Parathyroid adenoma (tissue), 2 donors: ENCODE data around the gene ADAM22.
"Not testable (repeated sequence)": the region's sequence is repeated elsewhere in the genome, so short reads cannot be mapped to it uniquely, and the experiment has no call there.

Source experiments
- H2AFZ ChIP-seq: fragments of 300-600 bp; sonication (generic); one replicate; pipeline ENCODE4 v1.7.0; 2017; ENCODE audit warnings: antibody characterized with exemption, mild to moderate bottlenecking
- H3K27ac ChIP-seq: fragments of 300-600 bp; sonication (generic); one replicate; pipeline ENCODE4 v1.7.0; 2017
- H3K27me3 ChIP-seq: fragments of 300-600 bp; sonication (generic); one replicate; pipeline ENCODE4 v1.7.0; 2017; ENCODE audit warnings: low read length; ENCODE audit not compliant: control insufficient read depth, insufficient read depth
- H3K36me3 ChIP-seq: fragments of 300-600 bp; sonication (generic); one replicate; pipeline ENCODE4 v1.7.0; 2017; ENCODE audit warnings: low read length; ENCODE audit not compliant: control insufficient read depth, insufficient read depth
- H3K4me1 ChIP-seq: fragments of 300-600 bp; sonication (generic); one replicate; pipeline ENCODE4 v1.7.0; 2017; ENCODE audit warnings: control low read depth
- H3K4me2 ChIP-seq: fragments of 300-600 bp; sonication (generic); one replicate; pipeline ENCODE4 v1.7.0; 2017; ENCODE audit warnings: low read length
- H3K4me3 ChIP-seq: fragments of 300-600 bp; sonication (generic); one replicate; pipeline ENCODE4 v1.7.0; 2017; ENCODE audit warnings: low read depth, low read length
- H3K79me2 ChIP-seq: fragments of 300-600 bp; sonication (generic); one replicate; pipeline ENCODE4 v1.7.0; 2017; ENCODE audit warnings: control low read depth
- H3K9ac ChIP-seq: fragments of 300-600 bp; sonication (generic); one replicate; pipeline ENCODE4 v1.7.0; 2017; ENCODE audit warnings: mild to moderate bottlenecking
- H3K9me3 ChIP-seq: fragments of 300-600 bp; sonication (generic); one replicate; pipeline ENCODE4 v1.7.0; 2017; ENCODE audit warnings: low read length; ENCODE audit not compliant: control insufficient read depth
- TF ChIP-seq, protein P1 (sequence below): fragments of 300-600 bp; sonication (generic); IDR thresholded peaks from one replicate; pipeline ENCODE4 v1.7.0; 2017; ENCODE audit warnings: antibody characterized with exemption, mild to moderate bottlenecking
- donor health status: primary hyperparathyroidism.

Gene ADAM22

DNA sequence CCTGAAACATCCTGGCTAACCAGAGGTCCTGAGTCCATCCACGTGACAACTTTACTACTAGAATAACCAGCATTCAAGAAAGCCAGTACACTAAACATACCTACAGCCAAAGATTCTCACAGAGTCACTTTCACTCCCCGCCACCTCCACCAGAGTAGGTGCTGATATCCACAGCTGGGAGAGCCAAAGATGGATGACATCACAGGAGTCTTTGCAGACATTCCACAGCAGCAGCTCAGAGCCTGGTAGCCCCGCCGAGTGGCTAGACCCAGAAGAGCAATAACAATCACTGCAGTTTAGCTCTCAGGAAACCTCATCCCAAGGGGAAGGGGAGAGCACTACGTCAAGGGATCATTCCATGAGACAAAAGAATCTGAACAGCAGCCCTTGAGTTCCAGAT lies 13.5 kb upstream of the ADAM22 start:
- TF ChIP-seq, protein P1, sequence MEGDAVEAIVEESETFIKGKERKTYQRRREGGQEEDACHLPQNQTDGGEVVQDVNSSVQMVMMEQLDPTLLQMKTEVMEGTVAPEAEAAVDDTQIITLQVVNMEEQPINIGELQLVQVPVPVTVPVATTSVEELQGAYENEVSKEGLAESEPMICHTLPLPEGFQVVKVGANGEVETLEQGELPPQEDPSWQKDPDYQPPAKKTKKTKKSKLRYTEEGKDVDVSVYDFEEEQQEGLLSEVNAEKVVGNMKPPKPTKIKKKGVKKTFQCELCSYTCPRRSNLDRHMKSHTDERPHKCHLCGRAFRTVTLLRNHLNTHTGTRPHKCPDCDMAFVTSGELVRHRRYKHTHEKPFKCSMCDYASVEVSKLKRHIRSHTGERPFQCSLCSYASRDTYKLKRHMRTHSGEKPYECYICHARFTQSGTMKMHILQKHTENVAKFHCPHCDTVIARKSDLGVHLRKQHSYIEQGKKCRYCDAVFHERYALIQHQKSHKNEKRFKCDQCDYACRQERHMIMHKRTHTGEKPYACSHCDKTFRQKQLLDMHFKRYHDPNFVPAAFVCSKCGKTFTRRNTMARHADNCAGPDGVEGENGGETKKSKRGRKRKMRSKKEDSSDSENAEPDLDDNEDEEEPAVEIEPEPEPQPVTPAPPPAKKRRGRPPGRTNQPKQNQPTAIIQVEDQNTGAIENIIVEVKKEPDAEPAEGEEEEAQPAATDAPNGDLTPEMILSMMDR: no peak
- H3K9me3 ChIP-seq: no peaks in the 10 kb centered on the region
- no peaks in the 10 kb centered on the region for H3K27me3 ChIP-seq
- H3K27ac ChIP-seq: no peak overlapping the region
- no peaks in the 10 kb centered on the region for H3K36me3 ChIP-seq
- no peak overlapping the region for H2AFZ ChIP-seq
- H3K4me3 ChIP-seq: no peak overlapping the region
- no peak overlapping the region for H3K9ac ChIP-seq
- H3K4me2 ChIP-seq: no peak overlapping the region
- no peaks in the 10 kb centered on the region for H3K79me2 ChIP-seq
- H3K4me1 ChIP-seq: no peaks in the 10 kb centered on the region

DNA sequence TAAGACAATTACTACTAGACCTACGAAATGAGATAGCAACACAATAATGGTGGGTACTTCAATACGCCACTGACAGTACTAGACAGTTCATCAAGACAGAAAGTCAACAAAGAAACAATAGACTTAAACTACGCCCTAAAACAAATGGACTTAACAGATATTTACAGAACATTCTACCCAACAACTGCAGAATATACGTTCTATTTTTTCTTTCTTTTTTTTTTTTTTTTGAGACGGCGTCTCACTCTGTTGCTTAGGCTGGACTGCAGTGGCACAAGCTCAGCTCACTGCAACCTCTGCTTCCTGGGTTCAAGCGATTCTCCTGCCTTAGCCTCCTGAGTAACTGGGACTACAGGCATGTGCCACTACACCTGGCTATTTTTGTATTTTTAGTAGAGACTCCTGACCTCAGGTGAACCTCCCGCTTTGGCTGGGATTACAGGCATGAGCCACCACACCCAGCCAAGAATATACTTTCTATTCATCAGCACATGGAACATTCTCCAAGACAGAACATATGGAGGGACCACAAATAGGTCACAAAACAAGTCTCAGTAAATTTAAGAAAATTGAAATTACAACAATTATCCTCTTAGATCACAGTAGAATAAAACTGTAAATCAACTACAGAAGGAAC lies 11.2 kb upstream of the ADAM22 start:
- not testable (repeated sequence) for H3K4me1 ChIP-seq, H3K9me3 ChIP-seq, H2AFZ ChIP-seq, H3K27me3 ChIP-seq, H3K9ac ChIP-seq, H3K4me3 ChIP-seq, H3K27ac ChIP-seq, H3K4me2 ChIP-seq, H3K79me2 ChIP-seq, H3K36me3 ChIP-seq

DNA sequence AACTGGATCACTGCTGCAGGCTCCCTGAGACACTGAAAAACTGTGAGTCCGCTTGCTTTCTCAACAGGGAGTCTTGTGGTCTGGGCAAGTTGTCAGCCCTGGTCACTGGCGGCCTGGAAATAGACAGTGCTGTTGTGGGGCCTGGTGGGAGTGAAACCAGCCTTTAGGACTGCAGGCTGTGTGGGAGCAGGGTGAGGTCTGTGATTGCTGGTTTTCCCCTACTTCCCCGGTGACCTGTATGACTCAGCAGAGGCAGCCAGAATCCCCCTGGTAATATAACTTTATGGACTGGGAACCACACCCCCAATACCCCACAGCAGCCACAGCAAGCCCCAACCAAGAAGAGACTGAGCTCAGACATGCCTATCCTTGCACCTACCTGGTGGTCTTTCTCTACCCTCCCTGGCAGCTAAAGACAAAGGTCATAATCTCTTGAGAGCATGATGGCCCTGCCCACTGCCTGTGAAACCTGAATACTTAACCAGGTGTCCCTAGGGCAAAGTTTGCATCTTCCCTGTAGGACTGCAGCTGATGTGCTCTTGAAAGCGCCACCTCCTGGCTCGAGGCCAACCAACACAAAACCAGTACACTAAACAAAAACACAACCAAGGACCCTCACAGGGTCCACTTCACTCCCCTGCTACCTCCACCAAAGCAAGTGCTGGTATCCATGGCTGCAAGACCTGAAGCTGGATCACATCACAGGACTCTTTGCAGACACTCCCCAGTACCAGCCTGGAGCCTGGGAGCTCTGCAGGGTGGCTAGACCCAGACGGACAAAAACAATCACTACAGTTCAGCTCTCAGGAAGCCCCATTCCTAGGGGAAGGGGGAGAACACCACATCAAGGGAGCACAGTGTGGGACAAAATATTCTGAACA lies 7.2 kb upstream of the ADAM22 start:
- Histone ChIP-seq H3K27me3 (no peaks in the 10 kb centered on the region), H2AFZ (no peak overlapping the region), H3K4me2 (no peak overlapping the region), H3K4me3 (no peak overlapping the region), H3K27ac (no peak overlapping the region), H3K79me2 (no peaks in the 10 kb centered on the region), H3K9ac (no peak overlapping the region), H3K36me3 (no peaks in the 10 kb centered on the region), H3K9me3 (no peaks in the 10 kb centered on the region), H3K4me1 (no peaks in the 10 kb centered on the region)
- TF ChIP-seq, protein P1: no peak

DNA sequence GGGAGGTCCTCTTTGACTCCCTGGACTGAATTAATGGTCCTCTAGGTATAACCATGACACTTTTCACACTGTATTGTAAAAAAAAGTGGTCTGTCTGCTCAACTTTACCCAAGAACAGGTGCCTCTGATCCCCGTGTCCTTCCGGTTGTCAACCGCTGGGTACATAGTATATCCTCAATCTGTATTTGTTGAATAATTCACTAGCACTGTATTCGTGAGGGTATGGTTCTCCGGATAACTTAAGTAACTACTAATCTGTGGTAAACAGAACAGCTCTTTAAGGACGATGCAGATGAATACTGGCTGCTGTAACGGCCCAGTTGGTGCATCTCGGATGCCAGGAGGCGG lies 472 bp upstream of the ADAM22 start:
- H3K79me2 ChIP-seq: no peaks in the 10 kb centered on the region
- no peak overlapping the region for H3K27ac ChIP-seq
- H3K4me1 ChIP-seq: peaks cover 3% of the 10 kb centered on the region
- H3K9me3 ChIP-seq: no peaks in the 10 kb centered on the region
- peak overlapping the region; percentile 52 for H3K4me3 ChIP-seq
- no peaks in the 10 kb centered on the region for H3K36me3 ChIP-seq
- TF ChIP-seq, protein P1: no peak
- H2AFZ ChIP-seq: peak overlapping the region; percentile 72
- no peak overlapping the region for H3K9ac ChIP-seq
- peak overlapping the region; percentile 62 for H3K4me2 ChIP-seq
- H3K27me3 ChIP-seq: no peaks in the 10 kb centered on the region

DNA sequence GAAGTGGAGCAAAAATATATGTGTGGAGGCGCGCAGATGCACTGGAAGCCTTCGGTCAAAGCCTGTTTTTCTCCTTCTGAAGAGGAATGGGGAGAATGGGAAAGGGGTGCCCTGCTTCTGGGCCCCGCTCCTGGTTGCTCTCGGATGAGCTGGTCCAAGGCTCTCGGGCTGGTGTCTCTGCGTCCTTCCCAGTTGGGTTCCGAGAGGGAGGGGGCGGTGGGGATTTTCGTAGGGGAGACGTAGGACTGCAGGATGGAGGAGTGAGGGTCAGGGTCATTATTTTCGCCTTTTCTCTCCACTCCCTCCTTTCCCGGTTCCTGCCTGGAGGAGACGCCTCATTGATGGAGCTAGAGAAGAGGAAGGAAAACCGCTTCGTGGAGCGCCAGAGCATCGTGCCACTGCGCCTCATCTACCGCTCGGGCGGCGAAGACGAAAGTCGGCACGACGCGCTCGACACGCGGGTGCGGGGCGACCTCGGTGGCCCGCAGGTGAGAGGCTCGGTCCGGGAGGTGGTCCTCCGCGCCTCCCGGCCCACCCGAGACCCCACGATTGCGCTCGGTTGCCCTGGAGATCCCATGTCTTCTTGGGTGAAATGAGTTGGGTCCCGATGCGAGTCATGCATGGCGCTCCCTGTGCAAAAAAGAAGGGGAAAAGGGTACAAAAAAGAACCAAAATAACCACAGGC lies 790 bp downstream of the ADAM22 start:
- peak overlapping the region; percentile 52 for H3K4me3 ChIP-seq
- H3K9me3 ChIP-seq: no peaks in the 10 kb centered on the region
- H3K4me1 ChIP-seq: peaks cover 3% of the 10 kb centered on the region
- peak overlapping the region; percentile 72 for H2AFZ ChIP-seq
- no peaks in the 10 kb centered on the region for H3K79me2 ChIP-seq
- no peak overlapping the region for H3K9ac ChIP-seq
- H3K27ac ChIP-seq: no peak overlapping the region
- no peaks in the 10 kb centered on the region for H3K27me3 ChIP-seq
- TF ChIP-seq, protein P1: no peak
- H3K36me3 ChIP-seq: no peaks in the 10 kb centered on the region
- H3K4me2 ChIP-seq: peak overlapping the region; percentile 62
